ENCODE results near the gene SEMA3A.

DNA sequence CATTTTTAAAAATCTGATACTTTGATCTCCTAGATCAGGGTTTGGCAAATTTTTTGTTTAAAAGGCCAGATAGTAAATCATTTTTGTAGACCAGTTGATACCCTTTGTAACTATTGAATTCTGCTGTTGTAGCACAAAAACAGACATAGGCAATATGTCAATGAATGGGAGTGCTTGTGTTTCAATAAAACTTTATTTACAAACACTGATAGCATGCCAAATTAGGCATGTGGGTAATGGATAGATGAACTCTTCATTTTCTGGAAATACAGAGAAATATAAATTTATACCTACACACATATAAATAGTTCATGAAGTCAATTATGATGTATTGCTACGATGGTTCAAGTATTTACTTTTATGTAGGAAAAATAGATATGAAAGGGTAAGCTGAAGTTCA lies 60.4 kb downstream of the SEMA3A start:
- no peak for TF ChIP-seq ZFP30 (CRISPR knock-in tag; IDR thresholded peaks at IDR 0.05)
- no peak for TF ChIP-seq ZNF70 (CRISPR knock-in tag; IDR thresholded peaks at IDR 0.05)
- TF ChIP-seq CSDC2 (CRISPR knock-in tag; IDR thresholded peaks at IDR 0.05): no peak
- TF ChIP-seq, protein P1, sequence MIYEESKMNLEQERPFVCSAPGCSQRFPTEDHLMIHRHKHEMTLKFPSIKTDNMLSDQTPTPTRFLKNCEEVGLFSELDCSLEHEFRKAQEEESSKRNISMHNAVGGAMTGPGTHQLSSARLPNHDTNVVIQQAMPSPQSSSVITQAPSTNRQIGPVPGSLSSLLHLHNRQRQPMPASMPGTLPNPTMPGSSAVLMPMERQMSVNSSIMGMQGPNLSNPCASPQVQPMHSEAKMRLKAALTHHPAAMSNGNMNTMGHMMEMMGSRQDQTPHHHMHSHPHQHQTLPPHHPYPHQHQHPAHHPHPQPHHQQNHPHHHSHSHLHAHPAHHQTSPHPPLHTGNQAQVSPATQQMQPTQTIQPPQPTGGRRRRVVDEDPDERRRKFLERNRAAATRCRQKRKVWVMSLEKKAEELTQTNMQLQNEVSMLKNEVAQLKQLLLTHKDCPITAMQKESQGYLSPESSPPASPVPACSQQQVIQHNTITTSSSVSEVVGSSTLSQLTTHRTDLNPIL (CRISPR knock-in tag; IDR thresholded peaks at IDR 0.05; ENCODE audit: low read depth): no peak
